ENCODE results near the gene TAF3.
"Not testable (repeated sequence)": the region's sequence is repeated elsewhere in the genome, so short reads cannot be mapped to it uniquely, and the experiment has no call there.

TAF3 gene, protein sequence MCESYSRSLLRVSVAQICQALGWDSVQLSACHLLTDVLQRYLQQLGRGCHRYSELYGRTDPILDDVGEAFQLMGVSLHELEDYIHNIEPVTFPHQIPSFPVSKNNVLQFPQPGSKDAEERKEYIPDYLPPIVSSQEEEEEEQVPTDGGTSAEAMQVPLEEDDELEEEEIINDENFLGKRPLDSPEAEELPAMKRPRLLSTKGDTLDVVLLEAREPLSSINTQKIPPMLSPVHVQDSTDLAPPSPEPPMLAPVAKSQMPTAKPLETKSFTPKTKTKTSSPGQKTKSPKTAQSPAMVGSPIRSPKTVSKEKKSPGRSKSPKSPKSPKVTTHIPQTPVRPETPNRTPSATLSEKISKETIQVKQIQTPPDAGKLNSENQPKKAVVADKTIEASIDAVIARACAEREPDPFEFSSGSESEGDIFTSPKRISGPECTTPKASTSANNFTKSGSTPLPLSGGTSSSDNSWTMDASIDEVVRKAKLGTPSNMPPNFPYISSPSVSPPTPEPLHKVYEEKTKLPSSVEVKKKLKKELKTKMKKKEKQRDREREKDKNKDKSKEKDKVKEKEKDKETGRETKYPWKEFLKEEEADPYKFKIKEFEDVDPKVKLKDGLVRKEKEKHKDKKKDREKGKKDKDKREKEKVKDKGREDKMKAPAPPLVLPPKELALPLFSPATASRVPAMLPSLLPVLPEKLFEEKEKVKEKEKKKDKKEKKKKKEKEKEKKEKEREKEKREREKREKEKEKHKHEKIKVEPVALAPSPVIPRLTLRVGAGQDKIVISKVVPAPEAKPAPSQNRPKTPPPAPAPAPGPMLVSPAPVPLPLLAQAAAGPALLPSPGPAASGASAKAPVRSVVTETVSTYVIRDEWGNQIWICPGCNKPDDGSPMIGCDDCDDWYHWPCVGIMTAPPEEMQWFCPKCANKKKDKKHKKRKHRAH

DNA sequence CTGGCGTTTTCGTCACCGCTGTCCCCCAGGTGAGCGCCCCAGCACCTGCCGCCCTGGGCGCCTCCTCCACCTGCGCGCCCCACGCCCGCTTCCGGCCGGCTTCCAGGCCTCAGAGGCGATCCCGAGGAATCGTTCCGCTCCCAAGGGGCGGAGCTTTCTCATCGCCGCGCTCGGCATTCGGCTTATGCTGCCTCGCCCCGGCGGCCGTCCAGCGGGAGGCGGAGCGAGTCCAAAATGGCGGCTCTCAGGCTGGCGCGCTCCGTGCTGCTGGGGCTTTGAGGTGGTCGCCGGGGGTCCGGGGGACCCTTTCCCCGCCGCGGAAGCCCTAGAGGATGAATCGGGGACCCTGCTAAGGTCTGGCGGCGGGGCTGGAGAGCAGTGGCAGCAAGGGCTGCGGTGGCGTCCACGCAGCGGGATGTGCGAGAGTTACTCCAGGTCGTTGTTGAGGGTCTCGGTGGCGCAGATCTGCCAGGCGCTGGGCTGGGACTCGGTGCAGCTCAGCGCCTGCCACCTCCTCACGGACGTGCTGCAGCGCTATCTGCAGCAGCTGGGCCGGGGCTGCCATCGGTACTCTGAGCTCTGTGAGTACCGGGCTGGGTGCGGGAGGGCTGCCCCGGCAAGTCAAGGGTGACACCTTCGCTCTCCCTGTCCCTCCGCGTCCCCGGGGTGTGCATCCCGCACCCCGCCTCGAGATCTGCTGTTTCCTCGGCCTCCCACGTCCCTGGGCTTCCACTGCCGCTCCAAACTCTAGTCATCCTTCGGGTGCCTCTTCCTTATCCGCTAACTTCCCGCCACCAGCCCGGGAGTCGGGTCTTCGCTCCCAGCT is at the start of gene TAF3:
Gene TAF3 (plus strand): TSS at position 211 of the 826 bp plus-strand sequence. CDS start 205 bp downstream, at position 416.
- peak; percentile 94 for DNase-seq

- no peak for DNase-seq
These were observed 44.2 kb upstream of the TAF3 start for GRCh38 chr10:7773845-7774801.

- DNase-seq = no peak
These were observed 41.5 kb upstream of the TAF3 start for GRCh38 chr10:7776777-7777176.

DNA sequence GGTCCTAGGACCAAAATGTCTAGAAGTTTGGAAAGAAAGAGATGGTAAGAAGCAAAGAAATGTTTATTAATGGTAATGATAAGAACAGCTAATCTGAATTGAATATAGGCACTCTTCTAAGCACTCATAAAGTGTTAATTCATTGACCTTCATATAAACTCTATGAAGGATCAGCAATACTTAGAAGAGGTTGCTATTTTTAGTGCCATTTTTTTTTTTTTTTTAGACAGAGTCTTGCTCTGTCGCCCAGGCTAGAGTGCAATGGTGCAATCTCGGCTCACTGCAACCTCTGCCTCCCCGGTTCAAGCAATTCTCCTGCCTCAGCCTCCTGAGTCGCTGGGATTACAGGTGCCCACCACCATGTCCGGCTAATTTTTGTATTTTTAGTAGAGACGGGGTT is 36.1 kb upstream of the TAF3 start:
- DNase-seq = not testable (repeated sequence)

DNA sequence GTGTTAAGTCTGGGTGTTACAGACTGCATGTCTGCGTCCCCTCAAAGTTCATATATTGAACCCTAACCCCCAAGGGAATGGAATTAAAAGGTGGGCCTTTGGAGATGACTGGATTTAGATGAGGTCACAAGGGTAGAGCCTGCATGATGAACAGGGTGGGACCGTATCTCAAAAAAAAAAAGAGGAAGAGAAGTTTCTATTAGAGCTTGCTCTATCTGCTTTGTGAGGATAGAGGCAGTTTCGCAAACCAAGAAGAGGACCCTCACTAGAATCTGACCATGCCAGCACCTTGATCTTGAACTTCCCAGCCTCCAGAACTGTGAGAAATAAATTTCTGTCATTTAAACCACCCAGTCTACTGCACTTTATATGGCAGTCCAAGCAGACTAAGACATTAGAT is 31.9 kb upstream of the TAF3 start:
- no peak for DNase-seq

DNA sequence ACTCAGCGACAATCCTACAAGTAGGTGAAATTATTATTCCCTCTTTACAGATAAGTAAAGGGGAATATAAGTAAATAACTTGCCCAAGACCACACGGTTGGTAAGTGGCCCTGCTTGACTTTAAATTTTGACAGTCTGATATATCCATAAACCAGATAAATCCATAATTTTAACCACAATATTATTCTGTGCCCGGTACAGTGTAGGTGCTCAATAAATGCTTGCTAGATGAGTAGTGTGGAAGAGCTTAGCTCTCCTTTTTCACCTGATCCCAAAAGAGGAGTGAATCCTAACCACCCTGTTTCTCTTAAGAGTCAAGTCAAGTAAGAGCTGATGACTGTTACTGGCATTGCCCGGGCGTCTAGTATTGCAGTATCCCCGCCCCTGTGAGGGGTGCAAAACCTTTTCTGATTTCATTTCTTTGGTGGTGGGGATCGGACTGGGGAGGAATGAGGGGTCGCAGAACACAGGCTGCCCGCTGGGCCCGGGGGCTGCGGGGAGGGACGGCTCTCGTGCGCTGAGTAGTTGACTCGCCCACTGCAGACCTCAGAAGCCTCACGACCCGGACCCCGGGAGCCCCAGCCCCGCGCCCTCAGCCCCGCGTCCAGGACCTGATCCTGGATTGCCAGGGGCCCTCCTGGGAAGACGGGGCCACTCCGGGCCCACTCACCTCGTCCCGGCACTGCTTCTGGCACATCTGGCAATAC is 31.0 kb upstream of the TAF3 start:
- DNase-seq = no peak

- peak; percentile 96 for DNase-seq
These were observed 30.3 kb upstream of the TAF3 start, which contains the start of the genes ATP5F1C and KIN for GRCh38 chr10:7787857-7788638. TSS of gene ATP5F1C (plus strand) at chr10:7788177. CDS start at chr10:7788208, 31 bp downstream. TSS of gene KIN (minus strand) at chr10:7787993. CDS start at chr10:7787933, 60 bp downstream.

DNA sequence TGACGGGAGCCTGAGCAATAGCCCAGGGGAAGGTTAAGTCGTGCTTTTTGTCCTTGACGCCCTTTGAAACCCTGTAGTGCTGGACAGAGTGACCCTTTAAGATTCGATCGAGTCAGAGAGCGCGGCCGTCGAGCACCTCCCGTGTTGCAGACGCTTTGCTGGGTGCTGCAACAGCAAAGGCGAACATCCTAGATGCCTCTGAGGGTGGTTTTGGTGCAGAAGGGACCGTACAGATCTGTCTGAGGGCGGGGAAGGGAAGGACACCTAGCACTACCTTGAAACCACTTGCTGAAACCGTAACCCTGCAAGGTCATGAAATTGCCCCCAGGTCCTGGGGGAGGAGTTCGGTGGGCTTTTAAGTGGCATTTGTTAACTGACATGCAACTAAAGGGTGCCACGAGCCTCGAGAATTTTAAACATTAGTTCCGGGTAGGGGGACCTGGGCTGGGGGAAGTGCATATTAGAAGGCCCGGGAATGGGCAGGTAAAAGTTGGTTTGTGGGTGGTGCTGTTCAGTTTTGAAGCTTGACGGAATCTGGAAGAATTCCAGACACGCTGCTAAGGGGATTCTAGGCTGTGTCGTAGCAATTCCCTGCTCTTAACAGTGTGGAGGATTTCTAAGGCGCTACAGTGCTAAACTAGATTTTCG is 29.5 kb upstream of the TAF3 start:
- no peak for DNase-seq

DNA sequence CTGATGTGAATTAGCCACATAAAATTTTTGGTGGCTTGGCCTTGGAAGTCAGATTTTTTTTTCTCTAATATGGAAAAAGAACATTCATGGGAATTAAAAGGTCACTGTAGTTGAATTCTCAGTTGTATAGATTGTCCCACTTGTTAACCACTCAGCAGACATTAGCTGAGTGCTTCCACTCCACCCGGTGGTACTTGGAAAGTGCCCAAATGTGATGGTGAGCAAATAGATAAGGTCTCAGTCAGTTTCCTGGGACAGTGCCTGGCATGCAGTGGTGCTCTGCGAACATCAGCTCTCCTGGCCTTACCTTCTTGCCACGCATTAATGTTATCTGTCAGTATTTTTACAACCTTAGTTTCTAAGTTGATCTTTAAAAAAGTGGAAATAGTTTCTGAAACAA is 28.9 kb upstream of the TAF3 start:
- DNase-seq = no peak

GRCh38 chr10:7792541-7792940 is 25.8 kb upstream of the TAF3 start:
- DNase-seq = no peak

DNA sequence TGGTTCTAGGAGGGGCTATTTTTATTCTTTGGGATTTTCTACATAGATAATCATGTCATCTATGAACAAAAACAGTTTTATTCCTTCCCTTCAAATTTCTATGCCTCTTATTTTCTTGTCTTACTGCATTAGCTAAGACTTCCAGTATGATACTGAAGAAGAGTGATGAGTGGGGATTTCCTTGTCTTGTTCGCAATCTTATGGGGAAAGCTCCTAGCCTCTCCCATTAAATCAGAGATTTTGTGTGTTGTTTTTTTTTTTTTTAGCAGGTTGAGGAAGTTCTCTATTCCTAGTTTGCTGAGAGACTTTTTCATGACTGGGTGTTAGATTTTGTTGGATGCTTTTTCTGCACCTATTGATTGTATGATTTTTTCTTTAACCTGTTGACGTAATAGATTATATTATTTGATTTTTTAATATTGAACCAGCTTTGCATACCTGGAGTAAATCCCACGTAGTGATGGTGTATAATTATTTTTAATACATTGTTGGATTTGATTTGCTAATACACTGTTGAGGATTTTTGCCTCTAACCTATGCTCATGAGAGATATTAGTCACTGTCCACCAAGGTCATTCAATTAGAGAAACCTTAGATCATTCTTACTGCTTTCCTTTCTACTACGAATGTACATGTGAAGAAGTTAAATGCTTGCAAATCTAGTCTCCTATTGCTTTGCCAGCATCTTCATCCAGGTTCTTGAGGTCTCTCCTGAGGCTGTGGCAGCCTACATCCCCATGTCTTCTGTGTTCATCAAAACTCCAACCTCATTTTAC is 23.9 kb upstream of the TAF3 start:
- DNase-seq = no peak

DNA sequence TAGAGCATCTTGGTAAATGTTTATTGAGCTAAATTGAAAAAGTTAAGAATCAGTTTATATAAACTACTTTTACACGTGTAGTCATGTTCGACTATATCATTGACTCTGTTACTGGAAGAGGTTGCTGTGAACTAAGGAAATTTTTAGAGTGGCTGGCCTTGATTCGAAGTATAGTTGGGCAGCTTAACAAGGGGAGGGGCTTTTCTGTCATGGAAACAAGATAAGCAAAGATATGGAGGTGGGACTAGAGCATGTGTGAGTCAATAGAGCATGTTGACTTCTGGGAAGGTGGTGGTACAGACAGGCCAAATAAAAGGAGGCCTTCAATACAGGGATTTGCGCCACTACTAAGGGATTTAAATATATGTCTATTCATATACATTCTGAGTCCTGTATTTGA is 22.7 kb upstream of the TAF3 start:
- DNase-seq = no peak

- DNase-seq = no peak
These were observed 20.7 kb upstream of the TAF3 start for GRCh38 chr10:7797582-7797981.

DNA sequence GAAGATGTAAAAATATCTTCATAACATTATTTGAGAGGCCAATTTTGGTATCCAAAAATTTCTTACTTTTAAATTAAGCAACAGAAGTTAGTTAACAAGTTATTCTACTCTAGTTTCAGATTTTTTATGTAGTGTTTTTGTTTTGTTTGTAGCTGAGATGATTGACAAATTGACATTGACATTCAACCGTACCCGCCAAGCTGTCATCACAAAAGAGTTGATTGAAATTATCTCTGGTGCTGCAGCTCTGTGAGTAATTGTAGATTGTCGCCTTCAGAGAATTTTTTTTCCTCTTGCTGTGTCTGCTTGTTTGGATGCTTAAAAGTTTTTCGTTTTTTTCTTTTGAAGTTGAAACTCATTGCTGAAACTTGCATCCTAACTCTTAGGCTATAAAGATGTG is 15.7 kb upstream of the TAF3 start:
- no peak for DNase-seq

- DNase-seq = no peak
These were observed 14.1 kb upstream of the TAF3 start for GRCh38 chr10:7804216-7804615.

DNA sequence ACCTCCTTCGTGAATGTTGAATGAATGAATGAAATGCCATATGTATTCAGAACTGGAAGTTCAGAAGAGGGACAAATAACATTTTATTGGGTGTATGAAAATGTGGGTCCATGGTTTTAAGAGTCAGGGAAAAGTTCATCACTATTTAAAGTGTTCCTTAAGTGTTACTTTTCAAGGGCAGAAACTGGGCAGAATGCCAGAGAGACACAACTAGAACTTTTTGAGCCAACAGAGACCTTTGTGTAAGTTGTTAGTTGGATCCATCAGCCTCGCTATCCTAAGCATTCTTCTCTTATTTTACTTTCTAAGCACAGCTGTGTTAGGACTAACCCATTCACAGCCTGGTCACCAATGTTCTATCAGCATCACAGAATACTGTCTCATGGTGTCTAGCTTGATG is 13.6 kb upstream of the TAF3 start:
- DNase-seq = no peak

- no peak for DNase-seq
These were observed 9.5 kb upstream of the TAF3 start for GRCh38 chr10:7808686-7809267.

DNA sequence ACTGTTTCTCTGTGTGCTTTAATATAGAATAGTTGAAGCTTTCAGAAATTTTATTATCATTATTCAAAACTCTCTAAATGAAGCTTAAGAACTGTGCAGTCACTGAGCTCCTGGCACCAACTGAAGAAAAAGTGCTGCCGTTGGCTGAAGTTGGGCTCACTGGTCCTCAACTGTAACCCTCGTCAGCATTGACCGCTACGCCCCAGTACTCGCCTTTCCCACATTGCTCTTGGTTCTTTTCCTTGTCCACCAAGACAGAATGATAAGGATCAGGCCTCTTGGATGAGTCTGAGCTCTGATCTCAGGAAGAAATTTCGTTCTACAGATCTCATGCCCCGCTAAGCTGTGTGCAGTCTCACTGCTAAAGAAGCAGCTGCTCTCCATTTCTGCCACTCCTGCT is 7.9 kb upstream of the TAF3 start:
- no peak for DNase-seq

Measured in activated CD8-positive, alpha-beta memory T cell treated with anti-CD3 and anti-CD28 coated beads, Interleukin-2, amount 50 U/mL, for 48 hours (primary cell).